Hepatocyte (in vitro differentiated cells): Measurements from ENCODE around the gene ORC2. TPM values are rescaled to one million over a fixed set of nuclear protein-coding genes. Genes with fewer than 3 reads are reported as not detected.

Experiments
- DNase-seq: peaks from one replicate; pipeline ENCODE4 v3.0.0-alpha.2; 2016; ENCODE audit warnings: low spot score
- H2AFZ ChIP-seq: fragments of 200-600 bp; sonication (generic); 2 replicates; pipeline ENCODE4 v1.6.0; 2016; ENCODE audit warnings: antibody characterized with exemption, mild to moderate bottlenecking
- H3K27ac ChIP-seq: fragments of 200-600 bp; sonication (generic); 2 replicates; pipeline ENCODE4 v1.5.1; 2016; ENCODE audit warnings: mild to moderate bottlenecking
- H3K27me3 ChIP-seq: fragments of 200-600 bp; sonication (generic); 2 replicates; pipeline ENCODE4 v1.6.1; 2016
- H3K36me3 ChIP-seq: fragments of 200-600 bp; sonication (generic); replicated peaks from 2 replicates; pipeline ENCODE4 v1.5.1; 2016; ENCODE audit warnings: low read depth; ENCODE audit not compliant: insufficient read depth
- H3K4me1 ChIP-seq: fragments of 200-600 bp; sonication (generic); 2 replicates; pipeline ENCODE4 v1.5.1; 2016; ENCODE audit warnings: mild to moderate bottlenecking, moderate library complexity; ENCODE audit not compliant: insufficient read depth
- H3K4me2 ChIP-seq: fragments of 200-600 bp; sonication (generic); 2 replicates; pipeline ENCODE4 v1.6.0; 2016
- H3K4me3 ChIP-seq: fragments of 200-600 bp; sonication (generic); 2 replicates; pipeline ENCODE4 v1.5.1; 2016; ENCODE audit warnings: mild to moderate bottlenecking
- H3K79me2 ChIP-seq: fragments of 200-600 bp; sonication (generic); 2 replicates; pipeline ENCODE4 v1.6.0; 2017; ENCODE audit warnings: mild to moderate bottlenecking
- H3K9me2 ChIP-seq: fragments of 200-600 bp; sonication (generic); replicated peaks from 2 replicates; pipeline ENCODE4 v1.6.0; 2017; ENCODE audit warnings: mild to moderate bottlenecking; ENCODE audit not compliant: insufficient read depth
- H3K9me3 ChIP-seq: fragments of 200-600 bp; sonication (generic); 2 replicates; pipeline ENCODE4 v1.5.1; 2016; ENCODE audit warnings: low read depth, mild to moderate bottlenecking
- H4K20me1 ChIP-seq: fragments of 200-600 bp; sonication (generic); 2 replicates; pipeline ENCODE4 v1.6.0; 2016; ENCODE audit warnings: mild to moderate bottlenecking; ENCODE audit not compliant: insufficient read depth, poor library complexity, severe bottlenecking
- EZH2 ChIP-seq: fragments of 200-600 bp; sonication (generic); IDR thresholded peaks from 2 replicates; pipeline ENCODE4 v1.6.1; 2016; ENCODE audit warnings: antibody characterized with exemption, mild to moderate bottlenecking, borderline replicate concordance
- EZH2phosphoT487 ChIP-seq: fragments of 200-600 bp; sonication (generic); IDR thresholded peaks from one replicate; pipeline ENCODE4 v1.6.1; 2018; ENCODE audit warnings: antibody characterized with exemption, mild to moderate bottlenecking, low read depth, moderate library complexity; ENCODE audit not compliant: unreplicated experiment, severe bottlenecking
- WGBS: methylation state at CpG from one replicate; pipeline ENCODE4 v1.1.6; 2016; ENCODE audit warnings: low lambda C conversion rate; ENCODE audit errors: missing lambda C conversion rate; 5-methylcytosine and 5-hydroxymethylcytosine counted together
- polyA plus RNA-seq: library from polyadenylated mRNA; unstranded; fragments of >200 nt; fragmentation: Nextera tagmentation; extraction: Ambion mirVana; gene quantifications from 2 replicates; pipeline ENCODE4 v1.2.1, GENCODE V29; 2016
- total RNA-seq: library from RNA; depleted of rRNA; stranded (reverse); fragments of >200 nt; gene quantifications from 2 replicates; pipeline ENCODE4 v1.2.3, GENCODE V29; 2014
- TF ChIP-seq, protein P1 (sequence below): fragments of 200-600 bp; sonication (generic); IDR thresholded peaks from 2 replicates; pipeline ENCODE4 v1.5.1; 2016; ENCODE audit warnings: antibody characterized with exemption, mild to moderate bottlenecking; ENCODE audit not compliant: poor library complexity

Gene ORC2
- total and polyA plus RNA-seq, 2 experiments from 2014 or later: 11.4 to 18.1 TPM

DNA sequence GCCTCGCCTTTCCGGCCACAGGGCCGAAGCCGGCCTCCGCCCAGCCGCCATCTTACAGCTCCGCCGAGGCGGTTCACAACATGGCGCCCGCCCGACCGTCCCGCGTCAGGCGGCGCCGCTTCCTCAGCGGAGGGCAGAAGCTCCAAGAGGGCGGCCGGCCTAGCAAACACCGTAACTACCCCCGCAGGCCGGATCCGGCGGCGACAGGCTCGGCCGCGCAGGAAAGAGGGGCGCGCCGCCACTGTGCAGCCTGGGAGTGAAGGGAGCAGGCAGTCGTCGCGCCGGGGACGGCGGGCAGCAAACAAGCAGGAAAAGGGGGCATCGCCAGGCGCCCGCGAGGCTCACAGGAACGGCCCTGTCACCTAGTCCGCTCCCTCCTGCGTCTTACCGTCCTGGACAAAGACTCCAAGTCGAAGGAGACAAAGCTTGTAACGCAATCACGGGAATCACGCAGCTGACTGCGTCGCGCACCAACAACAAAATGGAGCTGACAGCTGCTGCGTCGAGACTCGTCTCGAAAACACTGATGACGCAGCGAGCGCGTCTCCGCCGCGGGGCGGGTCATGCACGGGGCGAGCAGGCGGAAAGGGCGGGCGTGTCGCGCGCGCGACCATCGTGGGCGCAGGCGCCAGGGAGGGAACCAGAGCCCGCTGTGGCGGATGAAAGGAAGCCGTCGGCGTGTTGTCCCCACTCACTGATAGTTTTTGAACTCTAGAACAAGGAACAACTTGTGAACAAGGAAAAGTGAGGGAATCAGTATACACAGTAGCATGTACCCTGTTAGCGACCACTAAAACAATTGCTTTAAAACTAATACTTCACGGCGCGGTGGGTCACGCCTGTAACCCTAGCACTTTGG, 99.1 kb downstream of the ORC2 start, which contains the start of gene CLK1:
CLK1 (minus strand) TSS at position 483 of the 859 bp plus-strand sequence. CDS start 2,796 bp downstream, outside the sequence.
- H3K4me2 ChIP-seq: peak within 1 kb of the TSS; percentile 90
- H2AFZ ChIP-seq: peak within 1 kb of the TSS; percentile 79
- peak; percentile 96 for DNase-seq
- H4K20me1 ChIP-seq: peaks cover 41% of the 10 kb centered on the region
- no peaks in the 10 kb centered on the region for H3K9me2 ChIP-seq
- peak within 1 kb of the TSS; percentile 83 for H3K4me3 ChIP-seq
- WGBS: under 1% methylated on average over 89 of the region's 89 CpGs
- H3K27me3 ChIP-seq: no peaks in the 10 kb centered on the region
- H3K79me2 ChIP-seq: peaks cover 49% of the 10 kb centered on the region
- TF ChIP-seq EZH2 (no peak), EZH2phosphoT487 (no peak)
- TF ChIP-seq, protein P1, sequence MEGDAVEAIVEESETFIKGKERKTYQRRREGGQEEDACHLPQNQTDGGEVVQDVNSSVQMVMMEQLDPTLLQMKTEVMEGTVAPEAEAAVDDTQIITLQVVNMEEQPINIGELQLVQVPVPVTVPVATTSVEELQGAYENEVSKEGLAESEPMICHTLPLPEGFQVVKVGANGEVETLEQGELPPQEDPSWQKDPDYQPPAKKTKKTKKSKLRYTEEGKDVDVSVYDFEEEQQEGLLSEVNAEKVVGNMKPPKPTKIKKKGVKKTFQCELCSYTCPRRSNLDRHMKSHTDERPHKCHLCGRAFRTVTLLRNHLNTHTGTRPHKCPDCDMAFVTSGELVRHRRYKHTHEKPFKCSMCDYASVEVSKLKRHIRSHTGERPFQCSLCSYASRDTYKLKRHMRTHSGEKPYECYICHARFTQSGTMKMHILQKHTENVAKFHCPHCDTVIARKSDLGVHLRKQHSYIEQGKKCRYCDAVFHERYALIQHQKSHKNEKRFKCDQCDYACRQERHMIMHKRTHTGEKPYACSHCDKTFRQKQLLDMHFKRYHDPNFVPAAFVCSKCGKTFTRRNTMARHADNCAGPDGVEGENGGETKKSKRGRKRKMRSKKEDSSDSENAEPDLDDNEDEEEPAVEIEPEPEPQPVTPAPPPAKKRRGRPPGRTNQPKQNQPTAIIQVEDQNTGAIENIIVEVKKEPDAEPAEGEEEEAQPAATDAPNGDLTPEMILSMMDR: no peak
- peaks cover 7% of the 10 kb centered on the region for H3K4me1 ChIP-seq
- peaks cover 3% of the 10 kb centered on the region for H3K36me3 ChIP-seq
- no peaks in the 10 kb centered on the region for H3K9me3 ChIP-seq
- H3K27ac ChIP-seq: peak within 1 kb of the TSS; percentile 100

DNA sequence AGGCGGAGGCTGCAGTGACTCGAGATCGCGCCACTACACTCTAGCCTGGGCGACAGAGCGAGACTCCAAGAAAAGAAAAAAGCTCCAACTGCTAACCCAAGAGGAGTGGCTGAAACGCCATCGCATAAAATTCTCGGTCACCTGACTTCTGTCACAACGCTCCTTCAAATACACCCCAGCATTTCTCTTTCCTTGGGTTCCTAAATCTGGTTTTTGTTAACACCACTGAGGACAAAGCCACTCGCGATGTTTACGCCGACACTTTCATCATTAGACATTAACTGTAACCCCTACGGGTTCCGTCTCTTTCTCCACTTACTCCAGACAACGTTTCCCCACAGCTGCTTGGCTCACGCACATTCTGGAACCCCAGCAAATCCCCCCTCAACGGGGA, 99.7 kb downstream of the ORC2 start:
- Histone ChIP-seq H3K79me2 (peaks cover 55% of the 10 kb centered on the region), H2AFZ (peak overlapping the region; percentile 48), H3K9me3 (no peaks in the 10 kb centered on the region), H3K4me2 (peak overlapping the region; percentile 90), H3K27ac (peak overlapping the region; percentile 100), H3K4me3 (peak overlapping the region; percentile 83), H3K36me3 (peaks cover 9% of the 10 kb centered on the region), H3K27me3 (no peaks in the 10 kb centered on the region), H3K4me1 (peaks cover 7% of the 10 kb centered on the region), H4K20me1 (peaks cover 48% of the 10 kb centered on the region), H3K9me2 (no peaks in the 10 kb centered on the region)
- DNase-seq: peak; percentile 32
- TF ChIP-seq EZH2phosphoT487: no peak
- under 1% methylated on average over 19 of the region's 19 CpGs for WGBS

DNA sequence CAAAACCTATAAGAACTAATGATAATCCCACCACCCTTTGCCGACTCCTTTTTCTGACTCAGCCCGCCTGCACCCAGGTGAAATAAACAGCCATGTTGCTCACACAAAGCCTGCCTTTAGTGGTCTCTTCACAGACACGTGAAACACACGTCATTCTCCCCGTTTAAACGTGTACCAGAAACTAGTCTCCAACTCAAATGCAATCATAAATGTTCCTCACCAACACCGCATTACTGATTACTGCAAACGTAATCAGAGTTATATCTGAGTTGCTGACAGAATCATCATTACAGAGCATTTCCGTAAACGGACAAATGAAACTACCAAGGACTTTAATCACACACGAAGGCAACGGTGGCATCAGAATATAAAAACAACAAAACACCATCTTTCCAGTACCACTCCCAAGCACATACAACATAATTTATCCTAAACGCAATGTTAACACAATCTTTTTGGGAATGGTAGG, 100.9 kb downstream of the ORC2 start:
- peak; percentile 68 for DNase-seq
- Histone ChIP-seq H3K9me2 (no peaks in the 10 kb centered on the region), H4K20me1 (peaks cover 60% of the 10 kb centered on the region), H3K79me2 (peaks cover 67% of the 10 kb centered on the region), H3K4me3 (peak overlapping the region; percentile 83), H3K4me1 (peaks cover 7% of the 10 kb centered on the region), H3K36me3 (peaks cover 19% of the 10 kb centered on the region), H3K9me3 (no peaks in the 10 kb centered on the region), H2AFZ (no peak overlapping the region), H3K4me2 (peak overlapping the region; percentile 90), H3K27ac (peak overlapping the region; percentile 100), H3K27me3 (no peaks in the 10 kb centered on the region)
- WGBS: 2% methylated on average over 13 of the region's 13 CpGs
- TF ChIP-seq EZH2: no peak
- TF ChIP-seq, protein P1: no peak
- TF ChIP-seq EZH2phosphoT487: no peak

DNA sequence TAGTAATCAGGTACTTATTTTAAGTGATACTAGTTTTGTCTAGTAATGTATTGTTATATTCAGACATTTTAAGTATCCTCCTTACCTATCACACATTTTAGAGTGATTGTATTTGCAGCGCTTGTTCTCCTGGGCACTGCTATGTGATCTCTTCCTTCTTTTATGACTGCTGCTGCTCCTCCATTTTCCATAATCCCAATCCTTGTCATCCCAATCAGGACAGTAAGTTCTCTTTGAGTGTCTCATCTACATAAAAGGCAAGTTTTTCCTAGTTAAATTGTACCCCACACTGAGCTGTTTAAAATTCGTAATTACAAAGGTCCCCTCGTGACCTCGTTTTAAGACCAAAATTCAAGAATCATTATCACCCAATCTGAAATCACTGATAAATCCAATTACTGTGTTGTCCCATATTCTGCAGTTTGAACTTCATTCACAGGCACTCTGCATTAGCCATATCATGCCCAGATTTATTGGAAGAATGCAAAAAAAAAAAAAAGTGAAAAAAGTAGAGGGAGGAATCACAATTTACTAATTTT, 101.8 kb downstream of the ORC2 start:
- Histone ChIP-seq H3K27ac (peak overlapping the region; percentile 100), H3K36me3 (peaks cover 23% of the 10 kb centered on the region), H3K9me3 (no peaks in the 10 kb centered on the region), H3K79me2 (peaks cover 76% of the 10 kb centered on the region), H3K27me3 (no peaks in the 10 kb centered on the region), H2AFZ (no peak overlapping the region), H3K4me3 (peak overlapping the region; percentile 83), H4K20me1 (peaks cover 69% of the 10 kb centered on the region), H3K4me2 (peak overlapping the region; percentile 90), H3K9me2 (no peaks in the 10 kb centered on the region), H3K4me1 (peaks cover 7% of the 10 kb centered on the region)
- no peak for DNase-seq
- 50% methylated on average over 4 of the region's 4 CpGs for WGBS
- TF ChIP-seq EZH2phosphoT487 (no peak), EZH2 (no peak)
- TF ChIP-seq, protein P1: no peak
